HG03442 (cell line): ENCODE measurements around the gene VGF.
A peak's percentile ranks its signal among the peaks of the same experiment; 100 is the strongest.
"Not testable (repeated sequence)": the region's sequence is repeated elsewhere in the genome, so short reads cannot be mapped to it uniquely, and the experiment has no call there.

Source experiments
- ATAC-seq: cut with Tn5 transposase; IDR thresholded peaks from one replicate; pipeline ENCODE4 v1.9.1; 2021; ENCODE audit warnings: mild to moderate bottlenecking, moderate library complexity; ENCODE audit not compliant: unreplicated experiment

Gene VGF

GRCh38 chr7:101140339-101140699, 25.1 kb downstream of the VGF start:
- no peak for ATAC-seq

- ATAC-seq, result peak; percentile 76
Measured at GRCh38 chr7:101138213-101138870, 27.0 kb downstream of the VGF start.

GRCh38 chr7:101137651-101138212, 27.6 kb downstream of the VGF start:
- no peak for ATAC-seq

- no peak for ATAC-seq
Measured at GRCh38 chr7:101134399-101134980, 30.9 kb downstream of the VGF start.

- ATAC-seq, result no peak
Measured at GRCh38 chr7:101133621-101134398, 31.6 kb downstream of the VGF start.

GRCh38 chr7:101132626-101133600, 32.5 kb downstream of the VGF start:
- ATAC-seq, result not testable (repeated sequence)

DNA sequence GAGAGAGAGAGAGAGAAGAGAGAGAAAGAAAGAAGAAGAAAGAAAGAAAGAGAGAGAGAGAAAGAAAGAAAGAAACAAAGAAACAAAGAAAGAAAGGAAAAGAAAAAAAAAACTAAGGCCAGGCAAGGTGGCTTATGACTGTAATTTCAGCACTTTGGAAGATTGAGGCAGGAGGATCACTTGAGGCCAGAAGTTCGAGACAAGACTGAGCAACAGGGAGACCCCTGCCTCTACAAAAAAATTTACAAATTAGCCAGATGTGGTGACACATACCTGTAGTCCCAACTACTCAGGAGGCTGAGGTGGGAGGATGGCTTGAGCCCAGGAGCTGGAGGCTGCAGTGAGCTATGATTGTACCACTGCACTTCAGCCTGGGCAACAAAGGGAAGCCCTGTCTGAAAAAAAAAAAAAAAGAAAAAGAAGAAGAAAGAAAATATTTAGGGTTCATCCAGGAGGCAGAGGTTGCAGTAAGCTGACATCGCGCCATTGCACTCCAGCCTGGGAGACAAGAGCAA, 35.7 kb downstream of the VGF start:
- ATAC-seq, result no peak

- ATAC-seq, result no peak
Measured at GRCh38 chr7:101128040-101128834, 37.1 kb downstream of the VGF start.

DNA sequence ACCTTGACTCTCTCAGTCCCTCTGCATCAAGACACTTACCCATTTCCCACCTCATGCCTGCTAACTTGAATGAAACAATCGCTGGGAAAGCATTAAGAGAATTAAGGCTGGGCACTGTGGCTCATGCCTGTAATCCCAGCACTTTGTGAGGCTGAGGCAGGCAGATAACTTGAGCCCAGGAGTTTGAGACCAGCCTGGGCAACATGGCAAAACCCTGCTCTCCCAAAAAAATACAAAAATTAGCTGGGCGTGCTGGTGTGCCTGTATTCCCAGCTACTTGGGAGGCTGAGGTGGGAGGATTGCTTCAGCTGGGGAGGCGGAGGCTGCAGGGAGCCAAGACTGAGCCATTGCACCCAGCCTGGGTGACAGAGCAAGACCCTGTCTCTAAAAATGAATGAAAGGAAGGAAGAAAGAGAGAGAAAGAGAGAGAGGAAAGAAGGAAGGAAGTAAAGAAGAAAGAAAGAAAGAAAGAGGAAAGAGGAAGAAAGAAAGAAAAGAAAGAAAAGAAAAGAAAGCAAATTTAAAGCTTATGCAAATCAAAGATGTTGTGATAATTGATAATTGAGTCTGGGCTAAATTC, 37.8 kb downstream of the VGF start:
- ATAC-seq, result no peak

- ATAC-seq, result peak; percentile 56
Measured at GRCh38 chr7:101126651-101127459, 38.5 kb downstream of the VGF start, which contains the start of gene SERPINE1. SERPINE1 (plus strand) TSS chr7:101127104; CDS start chr7:101128394, 1,290 bp downstream.

DNA sequence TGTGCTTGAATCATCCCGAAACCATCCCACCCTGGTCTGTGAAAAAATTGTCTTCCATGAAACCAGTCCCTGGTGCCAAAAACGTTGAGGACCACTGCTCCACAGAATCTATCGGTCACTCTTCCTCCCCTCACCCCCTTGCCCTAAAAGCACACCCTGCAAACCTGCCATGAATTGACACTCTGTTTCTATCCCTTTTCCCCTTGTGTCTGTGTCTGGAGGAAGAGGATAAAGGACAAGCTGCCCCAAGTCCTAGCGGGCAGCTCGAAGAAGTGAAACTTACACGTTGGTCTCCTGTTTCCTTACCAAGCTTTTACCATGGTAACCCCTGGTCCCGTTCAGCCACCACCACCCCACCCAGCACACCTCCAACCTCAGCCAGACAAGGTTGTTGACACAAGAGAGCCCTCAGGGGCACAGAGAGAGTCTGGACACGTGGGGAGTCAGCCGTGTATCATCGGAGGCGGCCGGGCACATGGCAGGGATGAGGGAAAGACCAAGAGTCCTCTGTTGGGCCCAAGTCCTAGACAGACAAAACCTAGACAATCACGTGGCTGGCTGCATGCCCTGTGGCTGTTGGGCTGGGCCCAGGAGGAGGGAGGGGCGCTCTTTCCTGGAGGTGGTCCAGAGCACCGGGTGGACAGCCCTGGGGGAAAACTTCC, 39.2 kb downstream of the VGF start:
- ATAC-seq, result peak; percentile 48

- no peak for ATAC-seq
Measured at GRCh38 chr7:101124376-101125056, 40.9 kb downstream of the VGF start.

DNA sequence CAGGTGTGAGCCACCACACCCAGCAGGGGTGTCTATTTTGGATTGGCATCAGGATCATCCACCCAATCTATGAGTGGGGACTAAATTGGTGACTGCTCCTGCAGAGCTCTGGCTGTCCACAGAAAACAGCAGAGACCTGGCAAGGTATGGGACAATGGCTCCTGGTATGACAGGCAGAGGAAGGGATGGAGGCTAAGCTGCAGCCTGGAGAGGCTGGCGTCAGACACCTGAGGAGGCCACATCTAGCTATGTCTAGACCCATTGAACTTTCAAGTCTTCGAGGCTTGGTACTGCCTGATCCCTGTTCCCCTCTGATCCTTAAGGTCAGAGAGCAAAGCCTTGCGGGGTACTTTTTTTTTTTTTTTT, 41.7 kb downstream of the VGF start:
- no peak for ATAC-seq

DNA sequence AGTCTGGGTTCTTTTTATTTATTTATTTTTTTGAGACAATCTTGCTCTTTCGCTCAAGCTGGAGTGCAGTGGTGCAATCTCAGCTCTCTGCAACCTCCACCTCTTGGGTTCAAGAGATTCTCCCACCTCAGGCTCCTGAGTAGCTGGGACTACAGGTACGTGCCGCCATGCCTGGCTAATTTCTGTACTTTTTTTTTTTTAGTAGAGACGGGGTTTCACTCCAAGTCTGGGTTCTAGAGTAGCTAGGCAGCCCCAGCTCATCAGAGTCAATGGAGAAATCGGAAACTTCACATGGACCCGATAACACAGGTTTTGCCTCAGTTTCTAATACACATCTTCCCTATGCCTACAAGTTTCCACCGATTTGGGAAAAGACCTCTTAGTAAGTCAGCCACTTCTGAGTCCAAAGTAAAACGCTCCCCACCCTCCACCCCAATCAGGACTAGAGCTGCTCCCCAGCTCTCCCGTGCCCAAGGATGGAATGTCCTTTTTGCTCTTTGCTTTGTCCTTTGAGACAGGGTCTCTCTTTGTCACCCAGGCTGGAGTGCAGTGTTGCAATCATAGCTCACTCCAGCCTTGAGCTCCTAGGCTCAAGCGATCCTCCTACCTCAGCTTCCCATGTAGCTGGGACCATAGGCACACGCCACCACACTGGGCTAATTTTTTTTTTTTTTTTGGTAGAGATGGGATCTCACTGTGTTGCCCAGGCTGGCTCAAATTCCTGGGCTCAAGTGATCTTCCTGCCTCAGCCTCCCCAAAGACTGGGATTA, 42.3 kb downstream of the VGF start:
- no peak for ATAC-seq

DNA sequence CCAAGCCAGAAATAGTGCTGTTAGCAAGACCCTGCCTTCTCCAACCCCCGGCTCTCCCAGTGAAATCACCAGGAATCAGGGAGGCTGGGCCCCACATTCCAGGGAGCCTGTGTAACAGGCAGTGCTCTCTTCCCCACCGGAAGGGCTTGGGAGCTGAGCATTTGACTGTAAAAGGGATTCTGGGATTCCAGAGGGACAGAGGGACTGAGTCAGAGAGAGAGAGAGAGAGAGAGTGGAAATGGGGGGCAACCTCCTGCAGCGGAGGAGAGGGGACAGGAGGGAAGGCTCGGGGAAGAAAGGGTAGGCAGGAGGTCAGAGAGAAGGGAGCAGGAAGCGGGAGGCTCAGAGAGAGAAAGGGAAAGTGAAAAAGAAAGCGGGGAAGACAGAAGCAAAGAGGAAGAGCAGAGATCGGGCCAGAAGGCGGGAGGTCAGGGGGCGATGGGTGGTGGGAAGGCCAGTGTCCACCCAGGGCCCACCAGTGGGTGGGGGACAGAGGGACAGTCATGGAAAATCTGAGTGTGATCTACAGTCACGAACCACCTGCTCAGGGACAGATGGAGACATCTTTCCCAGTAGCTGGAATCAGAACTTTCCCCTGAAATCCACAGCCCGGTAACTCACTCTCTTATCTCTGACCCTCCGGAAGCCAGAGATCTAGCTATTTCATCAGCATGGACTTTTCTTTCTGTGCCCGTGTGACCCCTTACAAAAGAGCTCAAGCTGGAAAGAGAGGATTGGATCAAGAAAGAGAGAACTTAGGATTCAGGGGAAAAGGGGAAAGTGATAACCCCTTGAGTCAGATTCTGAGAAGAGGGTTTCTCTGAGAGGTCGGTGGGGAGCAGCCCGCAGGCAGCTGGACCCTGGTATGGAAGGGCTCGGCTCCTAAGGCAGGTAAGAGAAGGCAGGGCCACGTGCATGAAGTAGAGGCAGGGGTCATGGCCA, 43.1 kb downstream of the VGF start:
- no peak for ATAC-seq

DNA sequence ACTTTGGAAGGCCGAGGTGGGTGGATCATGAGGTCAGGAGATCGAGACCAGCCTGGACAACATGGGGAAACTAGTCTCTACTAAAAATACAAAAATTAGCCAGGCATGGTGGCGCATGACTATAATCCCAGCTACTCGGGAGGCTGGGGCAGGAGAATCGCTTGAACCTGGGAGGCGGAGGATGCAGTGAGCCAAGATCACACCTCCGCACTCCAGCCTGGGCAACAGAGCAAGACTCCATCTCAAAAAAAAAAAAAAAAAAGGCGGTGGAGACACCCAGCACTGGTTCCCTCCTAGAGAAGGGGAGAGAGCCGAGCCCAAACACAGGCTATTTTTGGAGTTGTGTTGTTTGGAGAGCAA, 43.8 kb downstream of the VGF start:
- not testable (repeated sequence) for ATAC-seq
